GM23338 (cell line): ENCODE data around the gene ZNF366. TPM values are rescaled to one million over a fixed set of nuclear protein-coding genes. Genes with fewer than 3 reads are reported as not detected.

Experiments used
- ATAC-seq: fragments of 200-7000 bp; cut with Tn5 transposase; 3 replicates; pipeline ENCODE4 v1.9.1; 2020
- DNase-seq: peaks from one replicate; pipeline ENCODE4 v3.0.0-alpha.2; 2015; ENCODE audit warnings: low spot score
- H2AFZ ChIP-seq: fragments of 200-600 bp; sonication (generic); 2 replicates; pipeline ENCODE4 v1.8.0; 2016; ENCODE audit warnings: antibody characterized with exemption, mild to moderate bottlenecking, moderate library complexity
- H3F3A ChIP-seq: fragments of 200-600 bp; sonication (generic); replicated peaks from 2 replicates; pipeline ENCODE4 v1.8.0; 2017; ENCODE audit warnings: antibody characterized with exemption, mixed run types, low read depth
- H3K27ac ChIP-seq: fragments of 200-600 bp; sonication (generic); 2 replicates; pipeline ENCODE4 v1.6.1; 2016; ENCODE audit warnings: low read depth
- H3K27me3 ChIP-seq: fragments of 200-600 bp; sonication (generic); 2 replicates; pipeline ENCODE4 v1.8.0; 2016; ENCODE audit warnings: mild to moderate bottlenecking, mixed run types, moderate library complexity; ENCODE audit not compliant: insufficient read depth
- H3K36me3 ChIP-seq: fragments of 200-600 bp; sonication (generic); 2 replicates; pipeline ENCODE4 v1.8.0; 2016; ENCODE audit warnings: mild to moderate bottlenecking; ENCODE audit not compliant: insufficient read depth
- H3K4me1 ChIP-seq: fragments of 200-600 bp; sonication (generic); 2 replicates; pipeline ENCODE4 v1.8.0; 2016; ENCODE audit warnings: mild to moderate bottlenecking, moderate library complexity; ENCODE audit not compliant: insufficient read depth
- H3K4me2 ChIP-seq: fragments of 200-600 bp; sonication (generic); 2 replicates; pipeline ENCODE4 v1.7.1; 2017; ENCODE audit warnings: mixed run types
- H3K4me3 ChIP-seq: fragments of 200-600 bp; sonication (generic); 2 replicates; pipeline ENCODE4 v1.6.1; 2016; ENCODE audit warnings: mixed run types
- H3K79me2 ChIP-seq: fragments of 200-600 bp; sonication (generic); replicated peaks from 2 replicates; pipeline ENCODE4 v1.8.0; 2017; ENCODE audit warnings: mild to moderate bottlenecking; ENCODE audit not compliant: insufficient read depth
- H3K9me2 ChIP-seq: fragments of 200-600 bp; sonication (generic); 2 replicates; pipeline ENCODE4 v1.8.0; 2017; ENCODE audit not compliant: insufficient read depth
- H4K20me1 ChIP-seq: fragments of 200-600 bp; sonication (generic); replicated peaks from 2 replicates; pipeline ENCODE4 v1.8.0; 2017; ENCODE audit warnings: mild to moderate bottlenecking; ENCODE audit not compliant: insufficient read depth
- H3K27ac Mint-ChIP-seq: 2 replicates; pipeline ENCODE4 v1.8.0; 2020; ENCODE audit warnings: inconsistent platforms, mild to moderate bottlenecking, moderate library complexity, mixed read lengths
- H3K27me3 Mint-ChIP-seq: 3 replicates; pipeline ENCODE4 v1.8.0; 2022; ENCODE audit warnings: low read depth, mild to moderate bottlenecking, moderate library complexity, mixed read lengths, inconsistent platforms; ENCODE audit not compliant: insufficient read depth, poor library complexity
- H3K36me3 Mint-ChIP-seq: 3 replicates; pipeline ENCODE4 v1.8.0; 2021; ENCODE audit warnings: low read depth, mild to moderate bottlenecking, inconsistent platforms, moderate library complexity, mixed read lengths
- H3K4me1 Mint-ChIP-seq: 3 replicates; pipeline ENCODE4 v1.8.0; 2020; ENCODE audit warnings: mild to moderate bottlenecking, inconsistent platforms, mixed read lengths
- H3K4me3 Mint-ChIP-seq: 3 replicates; pipeline ENCODE4 v1.8.0; 2021; ENCODE audit warnings: moderate library complexity, mild to moderate bottlenecking, inconsistent platforms, mixed read lengths
- H3K9me3 Mint-ChIP-seq: 3 replicates; pipeline ENCODE4 v1.8.0; 2020; ENCODE audit warnings: moderate library complexity, mild to moderate bottlenecking, inconsistent platforms, mixed read lengths
- CREB1 ChIP-seq: fragments of 250-450 bp; sonication (Bioruptor Pico); IDR thresholded peaks from 2 replicates; pipeline ENCODE4 v1.5.0; 2020; ENCODE audit warnings: low read depth, mild to moderate bottlenecking, moderate library complexity
- CTCF ChIP-seq, 2 experiments: fragments of 200-600 bp in 1 of 2; sonication (generic) in 1 of 2; conservative IDR thresholded peaks; 2 replicates each; pipeline versions ENCODE4 v1.5.1 to v1.6.1; 2016 to 2017; ENCODE audit warnings: antibody characterized with exemption in 2 of 2, low read depth in 2 of 2, mild to moderate bottlenecking in 2 of 2, moderate library complexity in 1 of 2
- EZH2 ChIP-seq: fragments of 200-600 bp; sonication (generic); IDR thresholded peaks from one replicate; pipeline ENCODE4 v1.8.0; 2017; ENCODE audit warnings: antibody characterized with exemption, mild to moderate bottlenecking, low read depth; ENCODE audit not compliant: unreplicated experiment
- EZH2phosphoT487 ChIP-seq: fragments of 200-600 bp; sonication (generic); IDR thresholded peaks from one replicate; pipeline ENCODE4 v1.8.1; 2018; ENCODE audit warnings: antibody characterized with exemption; ENCODE audit not compliant: unreplicated experiment
- JUNB ChIP-seq: IDR thresholded peaks from one replicate; pipeline ENCODE4 v1.6.1; 2016; ENCODE audit warnings: antibody characterized with exemption; ENCODE audit not compliant: unreplicated experiment
- NANOG ChIP-seq: IDR thresholded peaks from 2 replicates; pipeline ENCODE4 v1.6.1; 2016; ENCODE audit warnings: antibody characterized with exemption, borderline replicate concordance
- POLR2AphosphoS5 ChIP-seq: IDR thresholded peaks from 2 replicates; pipeline ENCODE4 v1.6.1; 2016; ENCODE audit warnings: antibody characterized with exemption, low read depth
- REST ChIP-seq: IDR thresholded peaks from one replicate; pipeline ENCODE4 v1.6.1; 2018; ENCODE audit warnings: antibody characterized with exemption; ENCODE audit not compliant: unreplicated experiment
- STAT1 ChIP-seq: IDR thresholded peaks from one replicate; pipeline ENCODE4 v1.6.1; 2016; ENCODE audit warnings: antibody characterized with exemption; ENCODE audit not compliant: unreplicated experiment
- ZNF331 ChIP-seq: fragments of 250-450 bp; sonication (Bioruptor Pico); IDR thresholded peaks from 2 replicates; pipeline ENCODE4 v1.5.0; 2020; ENCODE audit warnings: low read depth, mild to moderate bottlenecking, moderate library complexity
- long read RNA-seq: library from polyadenylated mRNA; unstranded; transcript quantifications from one replicate; pipeline ENCODE4 v2.0.0, GENCODE V29; 2020; ENCODE audit not compliant: unreplicated experiment
- polyA plus RNA-seq: library from polyadenylated mRNA; unstranded; fragments of >200 nt; fragmentation: Nextera tagmentation; extraction: Ambion mirVana; gene quantifications from 2 replicates; pipeline ENCODE4 v1.2.1, GENCODE V29; 2016
- total RNA-seq: library from RNA; depleted of rRNA; stranded (reverse); fragments of >200 nt; shearing (Covaris generic); gene quantifications from 2 replicates; pipeline ENCODE4 v1.2.3, GENCODE V29; 2014; rRNA removed
- TF ChIP-seq, protein P1 (sequence below): fragments of 250-450 bp; sonication (Bioruptor Pico); IDR thresholded peaks from 2 replicates; pipeline ENCODE4 v1.5.0; 2020; ENCODE audit warnings: mild to moderate bottlenecking, moderate library complexity

ZNF366 gene, protein sequence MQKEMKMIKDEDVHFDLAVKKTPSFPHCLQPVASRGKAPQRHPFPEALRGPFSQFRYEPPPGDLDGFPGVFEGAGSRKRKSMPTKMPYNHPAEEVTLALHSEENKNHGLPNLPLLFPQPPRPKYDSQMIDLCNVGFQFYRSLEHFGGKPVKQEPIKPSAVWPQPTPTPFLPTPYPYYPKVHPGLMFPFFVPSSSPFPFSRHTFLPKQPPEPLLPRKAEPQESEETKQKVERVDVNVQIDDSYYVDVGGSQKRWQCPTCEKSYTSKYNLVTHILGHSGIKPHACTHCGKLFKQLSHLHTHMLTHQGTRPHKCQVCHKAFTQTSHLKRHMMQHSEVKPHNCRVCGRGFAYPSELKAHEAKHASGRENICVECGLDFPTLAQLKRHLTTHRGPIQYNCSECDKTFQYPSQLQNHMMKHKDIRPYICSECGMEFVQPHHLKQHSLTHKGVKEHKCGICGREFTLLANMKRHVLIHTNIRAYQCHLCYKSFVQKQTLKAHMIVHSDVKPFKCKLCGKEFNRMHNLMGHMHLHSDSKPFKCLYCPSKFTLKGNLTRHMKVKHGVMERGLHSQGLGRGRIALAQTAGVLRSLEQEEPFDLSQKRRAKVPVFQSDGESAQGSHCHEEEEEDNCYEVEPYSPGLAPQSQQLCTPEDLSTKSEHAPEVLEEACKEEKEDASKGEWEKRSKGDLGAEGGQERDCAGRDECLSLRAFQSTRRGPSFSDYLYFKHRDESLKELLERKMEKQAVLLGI
- total RNA-seq (not detected in 2 replicates), polyA plus RNA-seq (not detected in 2 replicates)
- long read RNA-seq: 0 reads

DNA sequence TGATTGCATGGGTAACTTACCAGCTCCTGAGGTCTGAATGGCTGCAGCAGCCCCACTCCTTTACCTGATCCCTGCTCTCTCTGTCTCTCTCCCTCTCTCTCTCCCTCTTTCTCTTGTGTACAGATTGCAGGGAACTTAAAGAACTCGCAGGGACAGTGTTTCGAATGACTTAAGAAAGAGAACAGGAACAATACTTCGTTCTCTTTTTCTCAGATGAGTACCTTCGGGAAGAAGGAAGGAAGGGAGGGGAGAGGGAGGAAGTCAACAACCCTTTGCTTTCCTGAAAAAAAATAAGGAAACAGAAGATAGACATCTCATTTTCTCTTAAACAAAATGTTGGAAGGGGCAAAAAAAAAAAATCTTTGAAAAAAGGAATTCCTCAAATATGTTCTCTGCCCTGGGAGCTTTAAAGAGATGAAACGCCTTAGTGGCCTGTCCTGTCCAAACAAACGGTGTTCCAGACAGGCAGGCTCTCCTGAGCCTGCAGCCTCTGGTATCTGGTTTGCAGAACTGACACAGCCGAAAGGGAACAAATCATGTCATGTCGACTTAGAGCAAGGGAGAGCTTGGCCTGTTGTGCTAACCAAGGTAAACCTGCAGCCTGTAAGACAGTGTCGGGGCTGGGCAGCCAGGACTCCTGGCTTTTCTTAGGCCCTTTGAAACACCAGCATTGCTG is at the start of gene ZNF366:
Gene ZNF366, minus strand, starts transcription at position 180 of the 676 bp plus-strand sequence. CDS start 45,914 bp downstream, outside the sequence.
- H3K4me2 ChIP-seq: no peak within 1 kb of the TSS
- TF ChIP-seq JUNB (no peak), EZH2 (no peak), POLR2AphosphoS5 (no peak), REST (no peak), STAT1 (no peak), ZNF331 (CRISPR knock-in tag) (no peak), CTCF (conservative IDR thresholded peaks at IDR 0.05; ENCODE audit: low read depth in 2 of 2) (no peak), NANOG (no peak), EZH2phosphoT487 (no peak), CREB1 (CRISPR knock-in tag) (no peak)
- TF ChIP-seq, protein P1, sequence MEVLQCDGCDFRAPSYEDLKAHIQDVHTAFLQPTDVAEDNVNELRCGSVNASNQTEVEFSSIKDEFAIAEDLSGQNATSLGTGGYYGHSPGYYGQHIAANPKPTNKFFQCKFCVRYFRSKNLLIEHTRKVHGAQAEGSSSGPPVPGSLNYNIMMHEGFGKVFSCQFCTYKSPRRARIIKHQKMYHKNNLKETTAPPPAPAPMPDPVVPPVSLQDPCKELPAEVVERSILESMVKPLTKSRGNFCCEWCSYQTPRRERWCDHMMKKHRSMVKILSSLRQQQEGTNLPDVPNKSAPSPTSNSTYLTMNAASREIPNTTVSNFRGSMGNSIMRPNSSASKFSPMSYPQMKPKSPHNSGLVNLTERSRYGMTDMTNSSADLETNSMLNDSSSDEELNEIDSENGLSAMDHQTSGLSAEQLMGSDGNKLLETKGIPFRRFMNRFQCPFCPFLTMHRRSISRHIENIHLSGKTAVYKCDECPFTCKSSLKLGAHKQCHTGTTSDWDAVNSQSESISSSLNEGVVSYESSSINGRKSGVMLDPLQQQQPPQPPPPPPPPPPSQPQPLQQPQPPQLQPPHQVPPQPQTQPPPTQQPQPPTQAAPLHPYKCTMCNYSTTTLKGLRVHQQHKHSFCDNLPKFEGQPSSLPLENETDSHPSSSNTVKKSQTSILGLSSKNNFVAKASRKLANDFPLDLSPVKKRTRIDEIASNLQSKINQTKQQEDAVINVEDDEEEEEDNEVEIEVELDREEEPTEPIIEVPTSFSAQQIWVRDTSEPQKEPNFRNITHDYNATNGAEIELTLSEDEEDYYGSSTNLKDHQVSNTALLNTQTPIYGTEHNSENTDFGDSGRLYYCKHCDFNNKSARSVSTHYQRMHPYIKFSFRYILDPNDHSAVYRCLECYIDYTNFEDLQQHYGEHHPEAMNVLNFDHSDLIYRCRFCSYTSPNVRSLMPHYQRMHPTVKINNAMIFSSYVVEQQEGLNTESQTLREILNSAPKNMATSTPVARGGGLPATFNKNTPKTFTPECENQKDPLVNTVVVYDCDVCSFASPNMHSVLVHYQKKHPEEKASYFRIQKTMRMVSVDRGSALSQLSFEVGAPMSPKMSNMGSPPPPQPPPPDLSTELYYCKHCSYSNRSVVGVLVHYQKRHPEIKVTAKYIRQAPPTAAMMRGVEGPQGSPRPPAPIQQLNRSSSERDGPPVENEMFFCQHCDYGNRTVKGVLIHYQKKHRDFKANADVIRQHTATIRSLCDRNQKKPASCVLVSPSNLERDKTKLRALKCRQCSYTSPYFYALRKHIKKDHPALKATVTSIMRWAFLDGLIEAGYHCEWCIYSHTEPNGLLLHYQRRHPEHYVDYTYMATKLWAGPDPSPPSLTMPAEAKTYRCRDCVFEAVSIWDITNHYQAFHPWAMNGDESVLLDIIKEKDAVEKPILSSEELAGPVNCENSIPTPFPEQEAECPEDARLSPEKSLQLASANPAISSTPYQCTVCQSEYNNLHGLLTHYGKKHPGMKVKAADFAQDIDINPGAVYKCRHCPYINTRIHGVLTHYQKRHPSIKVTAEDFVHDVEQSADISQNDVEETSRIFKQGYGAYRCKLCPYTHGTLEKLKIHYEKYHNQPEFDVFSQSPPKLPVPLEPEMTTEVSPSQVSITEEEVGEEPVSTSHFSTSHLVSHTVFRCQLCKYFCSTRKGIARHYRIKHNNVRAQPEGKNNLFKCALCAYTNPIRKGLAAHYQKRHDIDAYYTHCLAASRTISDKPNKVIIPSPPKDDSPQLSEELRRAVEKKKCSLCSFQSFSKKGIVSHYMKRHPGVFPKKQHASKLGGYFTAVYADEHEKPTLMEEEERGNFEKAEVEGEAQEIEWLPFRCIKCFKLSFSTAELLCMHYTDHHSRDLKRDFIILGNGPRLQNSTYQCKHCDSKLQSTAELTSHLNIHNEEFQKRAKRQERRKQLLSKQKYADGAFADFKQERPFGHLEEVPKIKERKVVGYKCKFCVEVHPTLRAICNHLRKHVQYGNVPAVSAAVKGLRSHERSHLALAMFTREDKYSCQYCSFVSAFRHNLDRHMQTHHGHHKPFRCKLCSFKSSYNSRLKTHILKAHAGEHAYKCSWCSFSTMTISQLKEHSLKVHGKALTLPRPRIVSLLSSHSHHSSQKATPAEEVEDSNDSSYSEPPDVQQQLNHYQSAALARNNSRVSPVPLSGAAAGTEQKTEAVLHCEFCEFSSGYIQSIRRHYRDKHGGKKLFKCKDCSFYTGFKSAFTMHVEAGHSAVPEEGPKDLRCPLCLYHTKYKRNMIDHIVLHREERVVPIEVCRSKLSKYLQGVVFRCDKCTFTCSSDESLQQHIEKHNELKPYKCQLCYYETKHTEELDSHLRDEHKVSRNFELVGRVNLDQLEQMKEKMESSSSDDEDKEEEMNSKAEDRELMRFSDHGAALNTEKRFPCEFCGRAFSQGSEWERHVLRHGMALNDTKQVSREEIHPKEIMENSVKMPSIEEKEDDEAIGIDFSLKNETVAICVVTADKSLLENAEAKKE (CRISPR knock-in tag): no peak

More for the DNA sequence above, at the start of gene ZNF366:
- Histone ChIP-seq H2AFZ (peak within 1 kb of the TSS; percentile 56), H3K36me3 (no peaks in the 10 kb centered on the region), H3K9me2 (peaks cover 10% of the 10 kb centered on the region), H3K4me1 (peaks cover 25% of the 10 kb centered on the region), H4K20me1 (no peaks in the 10 kb centered on the region), H3F3A (no peaks in the 10 kb centered on the region), H3K79me2 (no peaks in the 10 kb centered on the region), H3K4me3 (no peak within 1 kb of the TSS), H3K27me3 (no peaks in the 10 kb centered on the region), H3K27ac (no peak within 1 kb of the TSS)
- Mint-ChIP-seq H3K27me3 (peaks cover 2% of the 10 kb centered on the region), H3K27ac (no peak within 1 kb of the TSS), H3K9me3 (no peaks in the 10 kb centered on the region), H3K4me3 (no peak within 1 kb of the TSS), H3K4me1 (peaks cover 36% of the 10 kb centered on the region), H3K36me3 (no peaks in the 10 kb centered on the region)
- no peak for DNase-seq
- ATAC-seq: no peak
